Left ventricle myocardium inferior (tissue), 1 donor: ENCODE results near the gene SMAD4. TPM values are rescaled to one million over a fixed set of nuclear protein-coding genes. Genes with fewer than 3 reads are reported as not detected.

Experiments used
- DNase-seq: peaks from one replicate; pipeline ENCODE4 v3.0.0-alpha.2; 2020
- H3K27ac ChIP-seq: fragments of 200-600 bp; replicated peaks from 2 replicates; pipeline ENCODE4 v1.8.0; 2021
- H3K27me3 ChIP-seq: fragments of 200-600 bp; 2 replicates; pipeline ENCODE4 v1.8.0; 2021; ENCODE audit warnings: low read depth
- H3K36me3 ChIP-seq: fragments of 200-600 bp; 2 replicates; pipeline ENCODE4 v1.8.0; 2021
- H3K4me1 ChIP-seq: fragments of 200-600 bp; 2 replicates; pipeline ENCODE4 v1.8.0; 2021
- H3K4me3 ChIP-seq: fragments of 200-600 bp; 2 replicates; pipeline ENCODE4 v1.8.0; 2021; ENCODE audit warnings: mild to moderate bottlenecking, moderate library complexity
- H3K9me3 ChIP-seq: fragments of 200-600 bp; replicated peaks from 2 replicates; pipeline ENCODE4 v1.8.0; 2021
- intact Hi-C: fragments of 100-400 bp; cut with micrococcal nuclease; formaldehyde crosslinking; loops from one replicate; pipeline ENCODE4 v1.11.0; 2022
- total RNA-seq: library from RNA; stranded (reverse); fragmentation: NEBNext Ultra II Directional; extraction: Animal tissue kit (Norgen Biotek cat#: 25700); gene quantifications from one replicate; pipeline ENCODE4 v1.2.1, GENCODE V29; 2021
- TF ChIP-seq, protein P1 (sequence below): fragments of 200-600 bp; IDR thresholded peaks from 2 replicates; pipeline ENCODE4 v1.8.0; 2021; ENCODE audit warnings: antibody characterized with exemption, mild to moderate bottlenecking, borderline replicate concordance
- donor health status: DM: no; HTN: yes; CAD: no; lungs with severe emphysema.

The SMAD4 gene
- total RNA-seq, 1 donor from 2014 or later, result 82.9 TPM

- Histone ChIP-seq H3K36me3 (peaks cover 82% of the 10 kb centered on the region), H3K4me1 (peaks cover 24% of the 10 kb centered on the region), H3K4me3 (no peak overlapping the region), H3K27me3 (no peaks in the 10 kb centered on the region), H3K27ac (no peak overlapping the region), H3K9me3 (no peaks in the 10 kb centered on the region)
- TF ChIP-seq, protein P1, sequence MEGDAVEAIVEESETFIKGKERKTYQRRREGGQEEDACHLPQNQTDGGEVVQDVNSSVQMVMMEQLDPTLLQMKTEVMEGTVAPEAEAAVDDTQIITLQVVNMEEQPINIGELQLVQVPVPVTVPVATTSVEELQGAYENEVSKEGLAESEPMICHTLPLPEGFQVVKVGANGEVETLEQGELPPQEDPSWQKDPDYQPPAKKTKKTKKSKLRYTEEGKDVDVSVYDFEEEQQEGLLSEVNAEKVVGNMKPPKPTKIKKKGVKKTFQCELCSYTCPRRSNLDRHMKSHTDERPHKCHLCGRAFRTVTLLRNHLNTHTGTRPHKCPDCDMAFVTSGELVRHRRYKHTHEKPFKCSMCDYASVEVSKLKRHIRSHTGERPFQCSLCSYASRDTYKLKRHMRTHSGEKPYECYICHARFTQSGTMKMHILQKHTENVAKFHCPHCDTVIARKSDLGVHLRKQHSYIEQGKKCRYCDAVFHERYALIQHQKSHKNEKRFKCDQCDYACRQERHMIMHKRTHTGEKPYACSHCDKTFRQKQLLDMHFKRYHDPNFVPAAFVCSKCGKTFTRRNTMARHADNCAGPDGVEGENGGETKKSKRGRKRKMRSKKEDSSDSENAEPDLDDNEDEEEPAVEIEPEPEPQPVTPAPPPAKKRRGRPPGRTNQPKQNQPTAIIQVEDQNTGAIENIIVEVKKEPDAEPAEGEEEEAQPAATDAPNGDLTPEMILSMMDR, result no peak
- no peak for DNase-seq
- intact Hi-C loops, result loop anchor here (10.0 kb wide), 1 partner anchor 235 kb away; the partner anchor contains the start of gene MRO
Measured at GRCh38 chr18:51059969-51060368, 30.0 kb downstream of the SMAD4 start.

- Histone ChIP-seq H3K36me3 (peaks cover 94% of the 10 kb centered on the region), H3K27ac (no peak overlapping the region), H3K9me3 (no peaks in the 10 kb centered on the region), H3K4me3 (no peak overlapping the region), H3K27me3 (no peaks in the 10 kb centered on the region), H3K4me1 (peaks cover 25% of the 10 kb centered on the region)
- intact Hi-C loops, result no loop called here
- DNase-seq, result no peak
- TF ChIP-seq, protein P1, result no peak
Measured at GRCh38 chr18:51064256-51064655, 34.2 kb downstream of the SMAD4 start.

DNA sequence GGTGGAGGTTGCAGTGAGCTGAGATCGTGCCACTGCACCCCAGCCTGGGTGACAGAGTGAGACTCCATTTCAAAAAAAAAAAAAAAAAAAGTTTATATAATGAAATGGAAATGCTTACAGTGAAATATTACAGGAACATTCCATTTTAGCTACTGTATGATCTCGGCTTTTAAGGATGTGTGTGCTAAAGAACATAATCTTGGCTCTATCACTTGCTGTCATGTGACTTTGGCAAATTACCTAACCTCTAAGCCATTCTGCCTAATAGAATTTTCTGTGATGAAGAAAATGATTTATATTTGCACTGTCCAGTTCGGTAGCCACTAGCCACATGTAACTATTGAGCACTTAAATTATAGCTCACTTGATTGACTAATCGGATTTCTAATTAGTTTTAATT is 36.3 kb downstream of the SMAD4 start:
- H3K4me1 ChIP-seq, result peaks cover 25% of the 10 kb centered on the region
- peaks cover 86% of the 10 kb centered on the region for H3K36me3 ChIP-seq
- DNase-seq, result no peak
- no peak overlapping the region for H3K4me3 ChIP-seq
- H3K9me3 ChIP-seq, result no peaks in the 10 kb centered on the region
- intact Hi-C loops, result no loop called here
- TF ChIP-seq, protein P1, result no peak
- no peak overlapping the region for H3K27ac ChIP-seq
- H3K27me3 ChIP-seq, result no peaks in the 10 kb centered on the region

GRCh38 chr18:51068105-51068504 is 38.1 kb downstream of the SMAD4 start:
- H3K27ac ChIP-seq, result no peak overlapping the region

GRCh38 chr18:51069885-51070284 is 39.9 kb downstream of the SMAD4 start:
- Histone ChIP-seq H3K4me1 (peaks cover 16% of the 10 kb centered on the region), H3K27me3 (no peaks in the 10 kb centered on the region), H3K9me3 (no peaks in the 10 kb centered on the region), H3K27ac (no peak overlapping the region), H3K4me3 (no peak overlapping the region), H3K36me3 (peaks cover 55% of the 10 kb centered on the region)
- intact Hi-C loops, result no loop called here
- DNase-seq, result no peak
- TF ChIP-seq, protein P1, result no peak

More at GRCh38 chr18:51068105-51068504, 38.1 kb downstream of the SMAD4 start:
- intact Hi-C loops, result no loop called here
- TF ChIP-seq, protein P1, result no peak
- Histone ChIP-seq H3K27me3 (no peaks in the 10 kb centered on the region), H3K4me1 (peaks cover 30% of the 10 kb centered on the region), H3K36me3 (peaks cover 71% of the 10 kb centered on the region), H3K9me3 (no peaks in the 10 kb centered on the region), H3K4me3 (no peak overlapping the region)
- DNase-seq, result no peak
